Thymus (tissue), 11 donors: ENCODE data around the gene SLC6A19. TPM values are rescaled to one million over a fixed set of nuclear protein-coding genes. Genes with fewer than 3 reads are reported as not detected.
"Not testable (repeated sequence)": the region's sequence is repeated elsewhere in the genome, so short reads cannot be mapped to it uniquely, and the experiment has no call there.

ENCODE experiments used
- DNase-seq, 9 donors: peaks; one replicate each; pipeline ENCODE4 v3.0.0-alpha.2; 2013; ENCODE audit warnings: low spot score in 9 of 9, low read depth in 6 of 9, missing footprints in 1 of 9
- H3K27ac ChIP-seq, 2 donors: one replicate each; pipeline ENCODE4 v1.5.1; 2013; ENCODE audit warnings: control low read depth in 1 of 2, low read depth in 1 of 2, low read length in 1 of 2, mild to moderate bottlenecking in 1 of 2, moderate library complexity in 1 of 2
- H3K27me3 ChIP-seq, 2 donors: one replicate each; pipeline ENCODE4 v1.5.1; 2013; ENCODE audit warnings: low read length in 1 of 2; ENCODE audit not compliant: control insufficient read depth in 2 of 2, insufficient read depth in 1 of 2
- H3K36me3 ChIP-seq, 2 donors: one replicate each; pipeline ENCODE4 v1.5.1; 2013; ENCODE audit warnings: low read length in 1 of 2, mild to moderate bottlenecking in 1 of 2, moderate library complexity in 1 of 2; ENCODE audit not compliant: control insufficient read depth in 2 of 2, insufficient read depth in 2 of 2
- H3K4me1 ChIP-seq, 2 donors: one replicate each; pipeline ENCODE4 v1.5.1; 2013; ENCODE audit warnings: low read length in 2 of 2; ENCODE audit not compliant: control insufficient read depth in 2 of 2, insufficient read depth in 2 of 2
- H3K4me3 ChIP-seq, 2 donors: one replicate each; pipeline ENCODE4 v1.5.1; 2013; ENCODE audit warnings: low read length in 2 of 2, control low read depth in 1 of 2, mild to moderate bottlenecking in 1 of 2
- H3K9me3 ChIP-seq, 2 donors: one replicate each; pipeline ENCODE4 v1.5.1; 2013; ENCODE audit warnings: low read length in 1 of 2, mild to moderate bottlenecking in 1 of 2; ENCODE audit not compliant: control insufficient read depth in 2 of 2, insufficient read depth in 1 of 2
- WGBS: extraction: QIAGEN DNeasy Blood & Tissue Kit; methylation state at CpG from one replicate; pipeline ENCODE4 v1.1.7; 2013; 5-methylcytosine and 5-hydroxymethylcytosine counted together
- polyA plus RNA-seq: library from polyadenylated mRNA; stranded (reverse); fragments of 200-250 nt; gene quantifications from one replicate; pipeline ENCODE4 v1.2.3, GENCODE V29; 2013
- total RNA-seq: library from RNA; stranded (reverse); fragments of 120-200 nt; gene quantifications from one replicate; pipeline ENCODE4 v1.2.4, GENCODE V29; 2013
- donor health status: healthy.

SLC6A19 gene
- total and polyA plus RNA-seq, 2 donors = 0.09 to 0.16 TPM

DNA sequence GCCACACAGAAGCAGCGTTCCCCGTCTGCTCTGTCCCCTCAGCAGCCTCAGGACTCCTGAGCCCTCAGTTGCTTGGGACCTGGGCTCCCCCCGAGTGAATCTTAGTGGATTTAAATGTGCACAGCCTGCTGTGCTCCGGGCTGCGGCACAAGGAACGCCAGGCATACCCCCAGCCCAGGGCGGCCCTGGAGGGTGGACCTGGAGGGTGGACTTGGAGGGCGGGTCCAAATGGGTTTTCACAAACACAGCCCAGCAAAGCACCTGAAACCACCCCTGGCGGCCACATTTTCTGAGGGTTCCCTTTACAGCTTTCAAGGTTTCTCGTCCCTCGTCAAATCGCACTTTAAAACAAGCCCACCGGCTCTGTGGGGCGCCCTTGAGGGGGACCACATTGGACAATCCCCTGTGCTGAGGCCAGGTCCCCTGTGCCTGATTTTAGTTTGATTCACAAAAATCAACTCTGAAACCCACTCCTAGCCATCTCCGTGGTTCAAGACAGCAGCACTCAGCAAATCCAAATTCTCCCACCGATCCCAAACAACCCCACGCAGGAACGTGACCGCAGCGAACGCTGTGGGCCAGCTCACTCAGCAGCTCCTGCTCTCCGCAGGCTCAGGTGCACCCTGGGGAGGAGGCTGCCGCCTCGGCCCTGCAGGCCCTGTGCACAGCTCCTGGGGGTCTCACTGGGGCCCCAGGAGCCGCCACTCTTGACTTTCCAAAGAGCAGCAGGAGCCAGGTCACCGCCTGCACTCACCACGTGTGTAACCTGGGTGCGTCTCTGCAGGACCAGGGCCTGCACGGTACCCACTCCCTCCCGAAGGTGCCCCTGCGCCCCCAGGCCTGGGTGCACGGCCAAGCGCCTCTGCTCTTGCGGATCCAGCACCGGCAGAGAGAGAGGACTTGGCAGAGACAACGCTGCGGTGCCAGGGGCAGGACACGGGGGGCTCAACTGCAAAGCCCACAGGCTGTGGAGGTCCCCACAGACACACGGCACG is 64.4 kb downstream of the SLC6A19 start:
- H3K27me3 ChIP-seq = no peaks in the 10 kb centered on the region
- H3K4me3 ChIP-seq = no peak overlapping the region
- no peak for DNase-seq
- no peak overlapping the region for H3K27ac ChIP-seq
- 98% methylated on average over 40 of the region's 40 CpGs for WGBS
- peaks cover 43 to 45% of the 10 kb centered on the region in 2 donors for H3K36me3 ChIP-seq
- H3K9me3 ChIP-seq = peaks cover 10 to 41% of the 10 kb centered on the region in 2 donors
- peaks cover 0 to 4% of the 10 kb centered on the region in 2 donors for H3K4me1 ChIP-seq

DNA sequence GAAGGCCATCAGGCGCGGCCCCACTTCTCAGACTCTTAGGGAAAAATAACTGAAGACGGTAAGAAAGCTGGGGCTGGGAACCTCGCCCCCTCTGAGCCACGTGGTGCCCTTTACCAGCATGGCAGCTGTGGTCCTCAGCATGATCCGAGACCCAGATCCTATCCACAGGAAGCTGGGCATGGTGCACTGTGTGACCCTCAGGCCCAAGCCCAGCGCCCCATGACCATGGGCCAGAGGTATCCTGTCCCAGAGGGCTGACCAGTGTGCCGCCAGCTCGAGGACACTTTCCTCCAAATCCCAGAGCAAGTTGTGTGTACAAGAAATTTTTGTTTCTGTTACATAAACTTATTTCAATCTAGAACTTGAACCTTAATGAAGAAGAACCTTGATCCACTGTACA is 65.4 kb downstream of the SLC6A19 start:
- no peak for DNase-seq
- Histone ChIP-seq H3K36me3 (peaks cover 38 to 50% of the 10 kb centered on the region in 2 donors), H3K27ac (no peak overlapping the region), H3K27me3 (no peaks in the 10 kb centered on the region), H3K4me3 (no peak overlapping the region), H3K4me1 (peaks cover 0 to 4% of the 10 kb centered on the region in 2 donors), H3K9me3 (peaks cover 7 to 33% of the 10 kb centered on the region in 2 donors)
- 95% methylated on average over 9 of the region's 9 CpGs for WGBS

DNA sequence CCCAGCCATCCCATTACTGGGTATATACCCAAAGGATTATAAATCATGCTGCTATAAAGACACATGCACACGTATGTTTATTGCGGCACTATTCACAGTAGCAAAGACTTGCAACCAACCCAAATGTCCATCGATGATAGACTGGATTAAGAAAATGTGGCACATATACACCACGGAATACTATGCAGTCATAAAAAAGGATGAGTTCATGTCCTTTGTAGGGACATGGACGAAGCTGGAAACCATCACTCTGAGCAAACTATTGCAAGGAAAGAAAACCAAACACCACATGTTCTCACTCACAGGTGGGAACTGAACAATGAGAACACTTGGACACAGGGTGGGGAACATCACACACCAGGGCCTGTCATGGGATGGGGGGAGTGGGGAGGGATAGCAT is 66.1 kb downstream of the SLC6A19 start:
- peaks cover 5 to 29% of the 10 kb centered on the region in 2 donors for H3K9me3 ChIP-seq
- H3K4me3 ChIP-seq, H3K27ac ChIP-seq, H3K27me3 ChIP-seq, H3K4me1 ChIP-seq, DNase-seq: not testable (repeated sequence)
- H3K36me3 ChIP-seq = peaks cover 38 to 49% of the 10 kb centered on the region in 2 donors
- 98% methylated on average over 5 of the region's 5 CpGs for WGBS

DNA sequence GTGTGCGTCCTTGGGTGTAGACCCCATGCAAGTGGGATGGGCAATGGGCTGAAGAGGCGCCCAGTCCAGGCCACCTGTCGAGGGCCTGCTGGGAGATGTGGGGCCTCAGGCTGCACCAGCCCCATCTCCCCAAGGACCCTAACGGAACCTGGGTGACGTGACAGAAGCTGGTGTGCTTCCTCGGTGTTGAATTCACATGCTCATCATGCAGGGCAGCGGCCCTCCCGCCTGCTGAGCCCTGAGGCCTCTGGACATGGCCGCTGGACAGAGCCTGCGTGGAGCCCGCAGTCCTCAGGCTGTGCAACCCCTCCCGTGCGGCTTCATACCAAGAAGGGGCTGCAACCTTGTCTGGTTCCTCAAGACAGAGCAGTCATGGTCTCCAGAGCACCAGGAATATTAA is 66.7 kb downstream of the SLC6A19 start:
- peaks cover 3 to 23% of the 10 kb centered on the region in 2 donors for H3K9me3 ChIP-seq
- no peak for DNase-seq
- WGBS = 97% methylated on average over 13 of the region's 13 CpGs
- peaks cover 36 to 43% of the 10 kb centered on the region in 2 donors for H3K36me3 ChIP-seq
- H3K4me3 ChIP-seq = no peak overlapping the region
- H3K27me3 ChIP-seq = no peaks in the 10 kb centered on the region
- H3K27ac ChIP-seq = no peak overlapping the region
- peaks cover 0 to 4% of the 10 kb centered on the region in 2 donors for H3K4me1 ChIP-seq

DNA sequence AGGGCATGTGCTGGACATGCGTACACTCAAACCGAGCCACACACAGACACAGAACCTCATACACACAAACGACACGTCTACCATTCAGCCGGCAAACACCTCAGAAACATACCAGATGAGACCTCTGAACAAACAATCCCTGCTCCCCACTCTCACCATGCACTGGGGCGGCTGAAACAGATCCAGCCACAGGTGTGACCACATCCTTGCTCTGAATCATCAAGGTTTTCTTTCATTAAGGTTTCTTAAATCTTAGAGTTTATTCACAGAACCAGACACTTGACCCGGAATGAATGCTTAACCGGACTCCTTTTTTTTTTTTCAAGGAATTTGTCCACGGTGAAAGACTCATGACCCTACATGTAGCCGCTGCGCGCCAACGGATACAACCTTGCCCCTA is 67.3 kb downstream of the SLC6A19 start:
- Histone ChIP-seq H3K9me3 (peaks cover 2 to 19% of the 10 kb centered on the region in 2 donors), H3K27me3 (no peaks in the 10 kb centered on the region), H3K4me1 (peaks cover 0 to 4% of the 10 kb centered on the region in 2 donors), H3K27ac (no peak overlapping the region), H3K4me3 (no peak overlapping the region), H3K36me3 (peaks cover 35 to 43% of the 10 kb centered on the region in 2 donors)
- WGBS = 85% methylated on average over 13 of the region's 13 CpGs
- DNase-seq = peak in 1 of 9 donors; percentile 31

DNA sequence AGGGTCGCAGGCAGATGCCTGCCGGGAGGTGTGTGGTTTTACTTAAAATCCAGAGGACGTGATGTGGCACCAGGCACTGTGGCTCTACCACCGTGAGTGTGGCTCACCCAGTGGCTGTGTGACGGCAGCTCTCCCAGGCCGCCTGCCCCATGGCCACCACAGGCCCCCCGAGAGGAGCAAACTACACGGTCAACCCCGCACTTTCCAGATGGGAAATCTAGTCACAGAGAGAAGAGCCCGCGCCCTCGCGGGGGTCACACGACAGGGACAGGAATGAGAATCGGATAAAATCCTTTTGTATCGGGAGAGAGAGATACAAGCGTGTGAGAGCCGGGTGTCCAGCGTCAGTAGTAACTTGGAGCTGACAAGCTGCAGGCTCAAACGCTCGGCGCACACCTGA is 69.0 kb downstream of the SLC6A19 start:
- Histone ChIP-seq H3K9me3 (peaks cover 0 to 8% of the 10 kb centered on the region in 2 donors), H3K27ac (no peak overlapping the region), H3K4me1 (peaks cover 12 to 17% of the 10 kb centered on the region in 2 donors), H3K4me3 (no peak overlapping the region), H3K36me3 (peaks cover 33 to 37% of the 10 kb centered on the region in 2 donors), H3K27me3 (no peaks in the 10 kb centered on the region)
- 98% methylated on average over 22 of the region's 22 CpGs for WGBS
- no peak for DNase-seq

DNA sequence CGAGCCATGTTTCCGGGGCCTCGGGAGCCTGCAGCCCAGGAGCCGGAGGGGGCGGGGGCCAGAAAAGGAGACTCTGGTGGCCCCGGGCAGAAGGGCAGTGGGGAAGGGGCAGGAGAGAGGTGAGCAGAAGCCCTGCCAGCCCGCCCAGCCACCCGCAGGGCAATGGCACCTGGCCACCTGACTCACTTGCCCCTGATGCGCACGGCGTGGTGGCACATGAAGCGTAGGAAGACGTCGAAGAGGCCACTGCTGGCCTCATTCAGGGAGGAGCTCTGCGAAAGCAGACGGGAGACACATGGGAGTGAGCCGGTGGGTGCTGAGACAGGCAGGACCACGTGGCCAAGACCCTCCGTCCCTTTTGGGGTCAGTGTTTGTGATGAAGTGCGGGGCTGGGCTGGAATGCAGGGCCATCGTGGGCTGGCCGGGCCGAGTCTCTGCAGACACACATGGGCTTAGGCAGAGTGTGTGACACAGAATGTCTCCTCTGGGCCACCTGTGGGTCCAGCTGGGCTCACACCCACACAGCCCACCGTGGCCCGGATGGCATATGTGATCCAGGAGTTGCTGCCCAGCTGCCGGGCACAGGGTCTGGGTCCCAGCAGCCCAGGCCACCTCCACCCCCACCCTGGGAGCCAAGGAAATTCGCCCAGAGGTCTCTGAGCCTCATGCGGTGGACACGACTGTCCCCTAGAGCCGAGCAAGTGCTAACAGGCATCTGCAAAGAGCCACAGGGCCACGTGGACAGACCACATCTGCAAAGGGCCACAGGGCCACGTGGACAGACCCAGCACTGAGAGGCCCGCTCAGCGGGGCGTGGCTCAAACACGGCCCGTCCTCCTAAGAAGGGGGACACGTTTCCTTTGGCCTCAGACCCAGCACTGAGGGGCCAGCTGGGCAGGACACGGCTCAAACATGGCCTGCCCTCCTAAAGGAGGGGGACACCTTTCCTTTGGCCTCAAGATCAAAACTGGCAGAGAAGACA is 69.8 kb downstream of the SLC6A19 start:
- Histone ChIP-seq H3K9me3 (peaks cover 0 to 8% of the 10 kb centered on the region in 2 donors), H3K4me1 (peaks cover 13 to 19% of the 10 kb centered on the region in 2 donors), H3K4me3 (no peak overlapping the region), H3K27ac (no peak overlapping the region), H3K36me3 (peaks cover 27 to 30% of the 10 kb centered on the region in 2 donors), H3K27me3 (no peaks in the 10 kb centered on the region)
- no peak for DNase-seq
- 98% methylated on average over 39 of the region's 39 CpGs for WGBS

DNA sequence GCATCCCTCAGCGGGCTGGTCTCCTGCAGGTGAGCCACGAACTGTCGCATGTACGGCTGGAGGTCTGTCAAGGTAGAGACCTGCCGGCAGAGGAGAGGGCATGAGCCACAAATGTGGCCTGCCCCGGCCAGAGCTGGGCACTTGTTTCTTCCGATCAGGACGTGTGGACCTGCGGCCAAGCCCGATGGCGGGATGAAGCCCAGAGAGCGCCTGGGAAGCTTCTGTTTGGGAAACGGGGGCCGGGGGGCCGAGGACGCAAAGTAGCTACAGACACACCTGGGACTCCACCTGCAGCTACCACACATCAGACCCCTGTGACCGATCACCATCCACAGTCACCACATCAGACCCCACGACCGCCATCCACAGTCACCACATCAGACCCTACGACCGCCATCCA is 70.8 kb downstream of the SLC6A19 start:
- 98% methylated on average over 21 of the region's 21 CpGs for WGBS
- H3K27me3 ChIP-seq = no peaks in the 10 kb centered on the region
- H3K9me3 ChIP-seq = peaks cover 3 to 15% of the 10 kb centered on the region in 2 donors
- no peak overlapping the region for H3K27ac ChIP-seq
- no peak overlapping the region for H3K4me3 ChIP-seq
- H3K4me1 ChIP-seq = peaks cover 13 to 19% of the 10 kb centered on the region in 2 donors
- peaks cover 24 to 36% of the 10 kb centered on the region in 2 donors for H3K36me3 ChIP-seq
- DNase-seq = no peak
